Measurements from ENCODE around the gene SLC25A36.
"Not testable (repeated sequence)": the region's sequence is repeated elsewhere in the genome, so short reads cannot be mapped to it uniquely, and the experiment has no call there.

SLC25A36 gene

DNA sequence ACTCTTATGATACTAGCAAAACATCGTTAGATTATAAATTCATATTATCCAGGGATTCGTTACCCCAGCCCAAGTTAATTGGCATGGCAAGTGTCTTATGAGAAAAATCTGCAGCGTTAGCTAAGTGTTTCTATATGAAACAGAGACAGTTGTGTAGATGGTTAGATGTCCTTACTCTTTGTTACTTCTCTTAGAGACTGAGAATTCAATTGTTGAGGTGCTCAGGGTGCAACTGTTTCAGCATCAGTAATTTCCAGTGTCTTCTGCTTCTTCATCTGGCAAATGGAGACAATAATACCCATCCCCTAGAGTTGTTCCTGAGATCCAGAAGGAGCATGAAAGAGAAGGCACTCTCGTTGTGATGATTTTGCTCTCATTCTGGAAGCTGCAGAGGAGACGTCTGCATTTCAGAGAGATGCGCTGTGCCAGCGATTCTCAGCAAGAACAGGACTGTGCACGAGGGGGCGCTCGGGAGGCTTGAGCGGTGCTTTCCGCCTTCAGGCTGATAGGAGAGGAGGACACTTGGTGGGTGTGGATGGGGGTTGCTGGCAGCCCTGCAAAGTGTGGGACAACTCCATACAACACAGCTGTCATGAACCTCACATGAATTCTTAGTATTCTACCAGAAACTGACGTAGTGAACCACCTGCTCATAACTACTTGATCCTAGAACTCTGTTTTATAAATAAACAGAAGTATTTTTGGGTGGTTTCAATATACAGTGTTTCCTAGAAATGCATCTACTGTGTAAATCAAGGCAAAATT is 69.8 kb downstream of the SLC25A36 start:
- H3K4me1 ChIP-seq (ENCODE audit: control insufficient read depth, insufficient read depth, low read length), result no peaks in the 10 kb centered on the region
- no peak overlapping the region for H3K4me3 ChIP-seq (ENCODE audit: low read length)
- no peaks in the 10 kb centered on the region for H3K27me3 ChIP-seq (ENCODE audit: control insufficient read depth, insufficient read depth, low read length)
- H3K36me3 ChIP-seq (ENCODE audit: control insufficient read depth, insufficient read depth, low read length), result no peaks in the 10 kb centered on the region
- H3K9ac ChIP-seq (ENCODE audit: low read length), result no peak overlapping the region
- no peaks in the 10 kb centered on the region for H3K9me3 ChIP-seq (ENCODE audit: control insufficient read depth, low read length)

DNA sequence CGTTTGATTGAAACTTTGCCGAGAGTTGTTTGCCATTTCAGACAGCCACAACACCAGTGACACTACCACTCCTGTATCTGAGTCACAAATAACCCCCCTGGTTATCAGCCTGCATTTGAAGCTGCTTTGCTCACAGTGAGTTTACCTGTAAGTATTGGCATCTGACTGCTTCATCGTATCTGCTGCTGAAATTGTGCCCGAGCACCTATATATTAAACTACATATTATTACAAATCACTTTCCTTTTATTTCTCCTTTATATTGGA is 70.3 kb downstream of the SLC25A36 start:
- Histone ChIP-seq H3K4me1 (ENCODE audit: control insufficient read depth, insufficient read depth, low read length) (no peaks in the 10 kb centered on the region), H3K9me3 (ENCODE audit: control insufficient read depth, low read length) (no peaks in the 10 kb centered on the region), H3K4me3 (ENCODE audit: low read length) (no peak overlapping the region), H3K9ac (ENCODE audit: low read length) (no peak overlapping the region), H3K36me3 (ENCODE audit: control insufficient read depth, insufficient read depth, low read length) (no peaks in the 10 kb centered on the region), H3K27me3 (ENCODE audit: control insufficient read depth, insufficient read depth, low read length) (no peaks in the 10 kb centered on the region)

- no peak overlapping the region for H3K9ac ChIP-seq (ENCODE audit: low read length)
- no peak overlapping the region for H3K4me3 ChIP-seq (ENCODE audit: low read length)
- no peaks in the 10 kb centered on the region for H3K27me3 ChIP-seq (ENCODE audit: control insufficient read depth, insufficient read depth, low read length)
- no peaks in the 10 kb centered on the region for H3K36me3 ChIP-seq (ENCODE audit: control insufficient read depth, insufficient read depth, low read length)
- no peaks in the 10 kb centered on the region for H3K9me3 ChIP-seq (ENCODE audit: control insufficient read depth, low read length)
- H3K4me1 ChIP-seq (ENCODE audit: control insufficient read depth, insufficient read depth, low read length), result no peaks in the 10 kb centered on the region
Measured at GRCh38 chr3:141012571-141012970, 70.9 kb downstream of the SLC25A36 start.

- H3K9ac ChIP-seq (ENCODE audit: low read length), result no peak overlapping the region
- H3K27me3 ChIP-seq (ENCODE audit: control insufficient read depth, insufficient read depth, low read length), result no peaks in the 10 kb centered on the region
- H3K9me3 ChIP-seq (ENCODE audit: control insufficient read depth, low read length), result no peaks in the 10 kb centered on the region
- H3K36me3 ChIP-seq (ENCODE audit: control insufficient read depth, insufficient read depth, low read length), result no peaks in the 10 kb centered on the region
- H3K4me3 ChIP-seq (ENCODE audit: low read length), result no peak overlapping the region
- H3K4me1 ChIP-seq (ENCODE audit: control insufficient read depth, insufficient read depth, low read length), result no peaks in the 10 kb centered on the region
Measured at GRCh38 chr3:141015481-141015880, 73.8 kb downstream of the SLC25A36 start.

DNA sequence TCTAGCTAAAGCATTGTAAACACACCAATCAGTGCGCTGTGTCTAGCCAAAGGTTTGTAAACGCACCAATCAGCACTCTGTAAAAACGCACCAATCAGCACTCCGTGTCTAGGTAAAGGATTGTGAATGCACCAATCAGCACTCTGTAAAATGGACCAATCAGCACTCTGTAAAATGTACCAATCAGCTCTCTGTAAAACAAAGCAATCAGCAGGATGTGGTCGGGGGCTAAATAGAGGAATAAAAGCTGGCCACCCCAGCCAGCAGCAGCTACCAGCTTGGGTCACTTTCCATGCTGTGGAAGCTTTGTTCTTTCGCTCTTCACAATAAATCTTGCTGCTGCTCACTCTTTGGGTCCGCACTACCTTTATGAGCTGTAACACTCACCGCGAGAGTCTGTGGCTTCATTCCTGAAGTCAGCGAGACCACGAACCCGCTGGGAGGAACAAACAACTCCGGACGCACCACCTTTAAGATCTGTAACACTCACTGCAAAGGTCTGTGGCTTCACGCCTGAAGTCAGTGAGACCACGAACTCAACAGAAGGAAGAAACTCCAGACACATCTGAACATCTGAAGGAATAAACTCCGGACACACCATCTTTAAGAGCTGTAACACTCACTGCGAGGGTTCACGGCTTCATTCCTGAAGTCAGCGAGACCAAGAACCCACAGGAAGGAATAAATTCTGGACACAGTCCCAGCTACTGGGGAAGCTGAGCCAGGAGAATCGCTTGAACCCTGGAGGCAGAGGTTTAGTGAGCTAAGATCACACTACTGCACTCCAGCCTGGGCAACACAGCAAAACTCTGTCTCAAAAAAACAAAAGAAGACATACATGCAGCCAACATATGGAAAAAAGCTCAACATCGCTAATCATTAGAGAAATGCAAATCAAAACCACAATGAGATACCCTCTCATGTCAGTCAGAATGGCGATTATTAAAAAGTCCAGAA is 76.0 kb downstream of the SLC25A36 start:
- not testable (repeated sequence) for H3K9me3 ChIP-seq (ENCODE audit: control insufficient read depth, low read length); H3K4me3 ChIP-seq (ENCODE audit: low read length); H3K27me3 ChIP-seq (ENCODE audit: control insufficient read depth, insufficient read depth, low read length); H3K9ac ChIP-seq (ENCODE audit: low read length); H3K36me3 ChIP-seq (ENCODE audit: control insufficient read depth, insufficient read depth, low read length); H3K4me1 ChIP-seq (ENCODE audit: control insufficient read depth, insufficient read depth, low read length)

- H3K27me3 ChIP-seq (ENCODE audit: control insufficient read depth, insufficient read depth, low read length), result no peaks in the 10 kb centered on the region
- no peak overlapping the region for H3K4me3 ChIP-seq (ENCODE audit: low read length)
- no peaks in the 10 kb centered on the region for H3K9me3 ChIP-seq (ENCODE audit: control insufficient read depth, low read length)
- no peaks in the 10 kb centered on the region for H3K4me1 ChIP-seq (ENCODE audit: control insufficient read depth, insufficient read depth, low read length)
- H3K36me3 ChIP-seq (ENCODE audit: control insufficient read depth, insufficient read depth, low read length), result no peaks in the 10 kb centered on the region
- H3K9ac ChIP-seq (ENCODE audit: low read length), result no peak overlapping the region
Measured at GRCh38 chr3:141019244-141019643, 77.6 kb downstream of the SLC25A36 start.

DNA sequence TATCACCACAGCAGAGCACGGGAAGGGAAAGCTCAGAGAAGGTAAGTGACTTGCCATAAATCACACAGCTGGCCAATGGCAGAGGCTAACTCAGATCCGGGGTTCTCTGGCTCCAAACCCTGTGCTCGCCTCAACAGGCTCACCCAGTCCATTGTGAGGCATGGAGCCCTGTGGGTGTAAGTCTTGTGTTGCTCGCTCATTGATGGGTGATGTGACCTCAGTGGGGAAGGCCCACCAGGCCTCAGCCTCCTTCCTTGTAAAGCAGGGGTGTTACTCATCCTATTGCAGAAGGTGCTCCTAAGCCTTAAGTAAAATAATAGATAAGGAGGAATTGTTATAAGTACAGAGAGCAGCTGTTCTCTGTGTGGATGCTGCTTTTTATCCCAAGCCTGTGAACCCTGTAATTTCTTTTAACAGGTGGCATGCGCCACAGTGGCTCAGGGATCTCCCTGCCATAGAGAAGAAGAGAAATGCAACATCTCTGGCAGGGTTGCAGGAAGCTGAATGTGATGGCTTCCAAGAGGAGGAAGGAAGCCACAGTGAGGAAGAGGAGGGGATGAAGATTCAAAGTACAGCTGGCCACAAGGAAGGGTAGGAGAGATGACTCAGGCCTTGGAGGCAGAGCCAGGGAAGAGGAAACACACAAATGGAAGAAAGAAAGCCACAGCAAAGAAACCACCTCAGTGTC is 78.7 kb downstream of the SLC25A36 start:
- no peaks in the 10 kb centered on the region for H3K9me3 ChIP-seq (ENCODE audit: control insufficient read depth, low read length)
- no peaks in the 10 kb centered on the region for H3K4me1 ChIP-seq (ENCODE audit: control insufficient read depth, insufficient read depth, low read length)
- H3K27me3 ChIP-seq (ENCODE audit: control insufficient read depth, insufficient read depth, low read length), result no peaks in the 10 kb centered on the region
- H3K4me3 ChIP-seq (ENCODE audit: low read length), result no peak overlapping the region
- H3K36me3 ChIP-seq (ENCODE audit: control insufficient read depth, insufficient read depth, low read length), result no peaks in the 10 kb centered on the region
- H3K9ac ChIP-seq (ENCODE audit: low read length), result no peak overlapping the region

- Histone ChIP-seq H3K9ac (ENCODE audit: low read length) (no peak overlapping the region), H3K9me3 (ENCODE audit: control insufficient read depth, low read length) (no peaks in the 10 kb centered on the region), H3K4me3 (ENCODE audit: low read length) (no peak overlapping the region), H3K36me3 (ENCODE audit: control insufficient read depth, insufficient read depth, low read length) (no peaks in the 10 kb centered on the region), H3K4me1 (ENCODE audit: control insufficient read depth, insufficient read depth, low read length) (no peaks in the 10 kb centered on the region), H3K27me3 (ENCODE audit: control insufficient read depth, insufficient read depth, low read length) (no peaks in the 10 kb centered on the region)
Measured at GRCh38 chr3:141021261-141021660, 79.6 kb downstream of the SLC25A36 start.

All from mucosa of stomach (tissue), 1 donor.